Limb (tissue), 2 donors: ENCODE results near the gene MREG.
"Not testable (repeated sequence)": the region's sequence is repeated elsewhere in the genome, so short reads cannot be mapped to it uniquely, and the experiment has no call there.

ENCODE experiments used
- DNase-seq, 2 donors: peaks; one replicate each; pipeline ENCODE4 v3.0.0-alpha.2; 2016; ENCODE audit errors: extremely low spot score in 2 of 2

The MREG gene

GRCh38 chr2:215958257-215958656, 55.1 kb downstream of the MREG start:
- DNase-seq, result no peak

GRCh38 chr2:215957354-215958122, 55.8 kb downstream of the MREG start:
- DNase-seq, result not testable (repeated sequence)

DNA sequence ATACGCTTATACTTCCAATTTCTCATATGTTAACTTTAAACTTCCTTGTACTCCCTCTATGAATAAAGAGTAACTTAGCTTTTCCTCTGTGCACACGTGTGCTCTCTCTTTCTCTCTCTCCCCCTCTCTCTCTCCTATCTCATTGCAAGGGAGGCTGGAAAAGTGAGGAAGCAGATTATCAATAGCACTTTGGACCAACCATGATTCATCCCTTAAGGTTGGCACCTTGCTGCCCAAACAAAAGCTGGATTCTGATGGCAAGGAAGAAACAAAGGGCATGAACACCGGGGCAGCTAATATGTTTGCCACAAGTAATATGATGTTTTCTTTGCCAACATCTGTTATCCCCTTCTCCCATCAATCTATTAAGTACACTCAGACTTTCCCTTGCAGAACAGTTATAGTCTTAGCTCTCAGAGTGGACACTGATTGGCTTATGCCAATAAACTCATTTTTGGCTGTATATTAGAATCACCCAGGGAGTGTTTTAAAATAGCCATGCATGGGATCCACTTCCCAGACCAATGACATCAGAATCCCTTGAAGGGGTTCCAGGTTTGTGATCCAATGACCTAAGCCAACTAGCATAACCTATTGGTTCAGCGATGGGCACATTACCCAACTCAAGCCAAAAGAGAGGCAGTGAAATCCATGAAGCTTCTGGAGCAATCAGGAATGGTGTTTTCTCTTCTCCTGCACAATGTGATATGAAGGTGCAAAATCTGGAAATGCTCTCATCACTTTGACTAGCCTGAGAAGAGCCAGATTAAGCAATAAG, 60.3 kb downstream of the MREG start:
- DNase-seq, result no peak

DNA sequence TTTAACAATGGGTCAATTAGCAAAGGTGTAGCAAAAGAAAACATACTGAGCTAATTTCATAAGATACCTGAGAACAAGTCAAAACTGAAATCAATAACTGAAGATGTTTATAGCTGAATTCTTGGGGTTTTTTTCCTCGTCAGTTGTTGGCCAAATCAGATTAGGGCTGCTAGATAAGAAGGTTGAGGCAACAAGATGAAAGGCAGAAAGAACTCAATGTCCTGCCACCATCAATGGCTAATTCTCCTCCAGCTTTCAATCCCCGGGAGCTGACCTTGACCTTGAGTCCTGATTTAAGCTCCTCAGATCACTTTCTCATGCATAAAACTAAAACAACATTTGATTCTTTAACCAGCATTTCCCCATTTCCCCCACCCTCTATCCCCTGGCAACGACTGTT, 61.8 kb downstream of the MREG start:
- no peak for DNase-seq

GRCh38 chr2:215949991-215950404, 63.4 kb downstream of the MREG start:
- DNase-seq, result no peak

GRCh38 chr2:215948051-215948450, 65.3 kb downstream of the MREG start:
- DNase-seq, result no peak

- no peak for DNase-seq
Measured at GRCh38 chr2:215946586-215946985, 66.8 kb downstream of the MREG start.

- DNase-seq, result no peak
Measured at GRCh38 chr2:215942194-215942593, 71.2 kb downstream of the MREG start.

GRCh38 chr2:215941726-215942125, 71.6 kb downstream of the MREG start:
- no peak for DNase-seq

DNA sequence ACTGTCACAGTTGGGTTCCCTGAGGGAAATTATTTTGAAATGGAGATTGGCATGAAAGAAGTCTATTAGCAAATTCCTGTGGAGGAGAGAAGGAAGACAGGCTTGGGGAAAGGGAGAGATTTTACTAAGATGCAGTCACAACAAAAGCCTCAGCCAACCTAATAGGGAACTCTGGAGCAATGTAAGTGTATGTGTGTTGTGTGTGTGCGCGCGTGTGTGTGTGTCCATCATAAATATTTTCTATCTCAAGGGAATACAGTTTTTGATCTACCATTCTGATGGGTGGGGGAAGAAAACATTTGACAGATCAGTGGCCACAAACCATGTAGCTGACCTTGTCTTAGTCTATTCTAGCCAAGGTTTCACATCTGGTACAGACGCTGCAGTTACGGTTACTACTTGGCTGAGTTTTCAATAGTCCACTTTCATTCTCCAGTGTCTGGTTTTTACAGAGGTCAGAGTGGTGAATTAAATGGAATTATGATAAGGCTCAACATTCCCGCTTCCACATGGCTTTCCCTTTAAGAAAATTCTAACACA, 72.6 kb downstream of the MREG start:
- no peak for DNase-seq

GRCh38 chr2:215937190-215937589, 76.2 kb downstream of the MREG start:
- DNase-seq, result no peak

DNA sequence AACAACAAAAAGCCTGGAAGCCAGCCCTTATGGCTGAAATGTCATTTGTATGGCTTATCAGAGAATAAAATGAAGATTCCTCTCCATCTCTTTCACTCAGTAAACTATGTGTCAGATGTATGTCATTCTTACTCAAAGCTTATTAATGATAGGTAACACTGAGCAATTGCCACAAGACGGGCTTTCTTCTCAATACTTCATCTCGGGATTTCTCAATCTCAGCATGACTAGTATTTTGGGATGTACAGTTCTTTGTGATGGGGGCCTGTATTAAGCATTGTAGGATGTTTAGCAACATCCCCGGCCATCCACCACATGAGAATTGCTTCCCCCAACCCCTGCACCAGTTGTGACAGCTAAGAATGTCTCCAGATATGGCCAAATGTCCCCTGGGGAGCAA, 80.2 kb downstream of the MREG start:
- no peak for DNase-seq

DNA sequence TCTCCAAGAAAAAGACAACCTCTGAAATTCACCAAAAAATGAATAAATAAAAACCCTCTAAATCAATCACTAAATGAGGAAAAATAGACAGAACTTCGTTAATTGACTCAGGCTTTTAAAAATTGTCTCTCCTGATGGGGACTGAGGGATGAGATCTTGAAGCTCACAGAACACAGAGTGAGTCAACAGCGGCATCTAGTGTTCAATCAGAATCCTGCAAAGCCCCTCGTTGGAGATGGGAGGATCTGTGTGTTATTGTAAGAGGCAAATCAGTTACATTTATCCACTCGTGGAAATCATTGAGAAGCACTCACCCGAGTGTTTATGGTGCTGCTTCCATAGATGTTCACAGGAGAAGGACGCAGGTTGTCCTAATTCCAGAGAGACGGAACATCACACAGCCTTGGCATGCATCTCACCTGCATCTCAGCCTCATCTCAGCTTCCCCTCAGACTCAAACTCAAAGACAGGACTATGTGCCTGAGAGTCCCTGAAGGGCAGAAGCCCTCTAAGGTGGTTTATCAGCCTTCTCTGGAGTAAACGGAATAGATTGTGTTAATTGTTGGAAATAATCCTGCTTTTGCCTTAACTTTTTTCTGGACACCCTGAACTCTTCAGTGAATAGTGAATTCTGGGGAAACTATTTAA, 82.0 kb downstream of the MREG start:
- DNase-seq, result peak; percentile 71 to 78

DNA sequence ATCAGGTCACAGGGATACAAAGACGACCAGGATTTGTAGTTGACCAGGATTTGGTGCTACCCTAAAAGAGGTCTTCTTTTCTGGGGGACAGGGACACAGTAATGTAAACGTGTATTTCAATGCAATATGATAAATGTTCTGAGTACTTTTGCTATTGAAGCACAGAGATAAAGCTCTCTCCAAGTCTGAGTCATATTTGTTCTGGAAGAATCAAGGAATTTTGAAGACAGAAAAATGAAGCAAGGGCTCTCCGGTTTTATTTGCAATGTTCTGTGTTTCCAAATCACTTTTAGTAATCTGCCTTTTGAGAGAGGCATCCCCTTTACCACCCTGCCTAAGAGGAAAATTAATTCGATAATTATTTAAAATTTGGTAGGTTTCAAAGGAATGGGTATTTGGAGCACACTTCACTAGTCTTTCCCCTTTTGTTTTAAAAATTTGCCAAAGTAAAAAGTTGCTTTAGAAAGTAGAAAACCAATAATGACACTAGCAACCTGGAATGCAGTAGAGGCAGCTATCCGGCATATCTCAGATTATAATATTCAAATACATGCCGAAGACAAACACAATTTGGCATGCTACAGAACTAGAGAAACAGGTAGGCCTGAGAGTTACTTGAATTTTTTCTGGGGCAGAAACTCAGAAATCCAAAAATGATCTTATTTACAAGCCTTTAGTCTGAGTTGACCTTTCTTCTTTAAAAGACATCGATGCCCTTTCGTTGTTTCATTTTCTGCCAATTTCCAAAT, 82.7 kb downstream of the MREG start:
- DNase-seq, result no peak

DNA sequence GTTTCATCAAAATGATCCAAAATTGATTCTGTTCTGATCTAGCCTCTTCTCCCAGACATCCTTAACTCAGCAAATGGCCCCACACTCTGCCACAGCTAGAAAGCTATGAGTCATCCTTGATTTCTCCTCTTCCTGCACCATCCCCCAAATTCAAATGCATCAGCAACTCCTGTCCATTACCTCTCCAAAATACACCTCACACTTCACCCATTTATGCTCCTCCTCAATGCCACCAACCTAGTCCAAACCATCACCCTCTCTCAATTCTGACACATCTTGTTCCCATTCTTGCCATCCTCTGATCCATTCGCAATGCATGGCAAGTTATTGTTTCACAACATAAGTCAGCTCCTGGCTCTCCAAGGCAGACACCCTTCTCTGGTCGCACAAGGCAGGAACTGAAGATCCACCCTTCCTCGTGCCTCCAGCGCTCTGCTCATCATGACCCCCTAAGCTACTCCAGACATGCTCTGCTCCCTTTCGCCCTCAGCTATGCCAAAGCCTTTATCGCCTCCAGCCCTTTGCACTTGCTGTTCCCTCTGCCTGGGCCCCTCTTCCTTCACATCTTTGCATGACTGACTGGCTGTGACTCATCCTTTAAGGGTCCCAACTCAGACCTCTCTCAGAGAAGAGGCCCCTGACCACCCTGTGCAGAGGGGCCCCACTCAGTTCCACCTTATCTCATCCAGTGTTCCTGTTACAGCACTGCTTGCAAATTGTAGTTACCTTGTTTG, 83.6 kb downstream of the MREG start:
- no peak for DNase-seq

DNA sequence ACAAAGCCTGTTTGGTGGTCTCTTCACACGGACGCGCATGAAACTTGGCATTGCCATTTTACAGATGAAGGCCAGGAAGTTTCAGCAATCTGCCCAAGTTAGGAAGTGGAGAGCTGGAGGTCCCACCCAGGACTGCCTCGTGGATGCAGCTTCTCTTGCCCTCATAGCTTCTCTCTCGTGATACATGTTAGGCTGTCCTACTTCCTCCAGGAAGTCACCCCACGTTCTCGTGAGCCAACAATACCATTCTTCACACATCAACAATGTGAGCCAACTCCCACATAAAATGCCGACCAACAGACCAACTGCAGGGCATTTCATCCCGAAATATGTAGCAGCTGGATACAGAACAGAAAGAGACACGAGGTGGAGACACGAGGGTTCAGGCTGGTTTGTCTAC, 85.3 kb downstream of the MREG start:
- no peak for DNase-seq

DNA sequence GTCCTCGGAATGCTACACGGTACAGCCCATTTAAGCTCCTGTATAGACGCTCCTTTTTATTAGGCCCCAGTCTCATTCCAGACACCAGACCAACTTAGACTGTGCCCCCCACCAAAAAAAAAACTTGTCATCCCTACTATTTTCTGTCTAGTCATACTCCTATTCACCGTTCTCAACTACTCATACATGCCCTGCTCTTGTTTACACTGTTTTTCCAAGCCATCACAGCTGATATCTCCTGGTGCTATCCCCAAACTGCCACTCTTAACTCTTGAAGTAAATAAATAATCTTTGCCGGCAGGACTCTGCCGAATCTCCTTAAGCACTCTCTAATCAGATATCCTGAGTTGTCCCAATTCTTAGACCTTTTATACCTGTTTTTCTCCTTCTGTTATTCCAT, 86.4 kb downstream of the MREG start:
- DNase-seq, result not testable (repeated sequence)

GRCh38 chr2:215921895-215922294, 91.5 kb downstream of the MREG start:
- no peak for DNase-seq

DNA sequence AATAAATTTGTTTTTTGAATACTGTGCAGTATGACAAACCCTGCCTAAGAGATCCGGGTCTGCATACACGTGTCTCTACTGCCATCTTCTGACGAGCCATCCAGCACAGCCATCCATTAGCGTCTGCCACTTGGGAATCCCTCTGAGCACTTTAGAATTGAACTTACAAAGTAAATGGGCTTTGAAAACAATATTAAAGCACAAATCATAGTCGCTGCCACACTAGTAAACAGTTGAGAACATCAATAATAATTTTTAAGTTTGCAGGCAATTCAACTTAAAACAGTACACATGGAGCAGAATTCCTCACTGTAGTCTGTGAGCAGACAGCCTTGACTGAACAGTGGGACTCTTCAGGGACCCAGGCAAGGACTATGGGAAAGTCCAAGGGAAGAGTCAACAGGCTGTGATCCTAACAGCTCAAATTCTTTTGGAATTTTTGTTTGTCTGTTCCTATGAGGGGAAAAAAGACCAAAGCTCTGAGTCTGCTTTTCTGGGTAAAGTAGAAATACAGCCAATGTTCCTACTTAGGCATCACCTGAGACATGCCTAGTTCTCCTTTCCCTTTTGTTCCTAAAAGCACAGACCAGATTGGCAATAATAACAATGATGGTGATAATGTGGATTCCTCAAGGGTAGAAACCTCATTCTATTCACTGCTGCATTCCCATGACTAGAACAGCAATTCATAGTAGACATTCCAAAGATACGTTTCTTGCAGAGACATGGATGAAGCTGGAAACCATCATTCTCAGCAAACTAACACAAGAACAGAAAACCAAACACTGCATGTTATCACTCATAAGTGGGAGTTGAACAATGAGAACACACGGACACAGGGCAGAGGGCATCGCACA, 92.9 kb downstream of the MREG start:
- DNase-seq, result peak; percentile 79 to 88
